Measurements from ENCODE around the gene COL11A2.

- TF ChIP-seq CTCF (conservative IDR thresholded peaks at IDR 0.05; ENCODE audit: low read depth, low read length) = no peak
- no peak for TF ChIP-seq EZH2 (IDR thresholded peaks at IDR 0.05; ENCODE audit: low read length, unreplicated experiment)
Observed at GRCh38 chr6:33128318-33128717, 63.9 kb downstream of the COL11A2 start.

Measured in PC-3 (cell line).